ENCODE measurements around the gene ACSL5.
"Not testable (repeated sequence)": the region's sequence is repeated elsewhere in the genome, so short reads cannot be mapped to it uniquely, and the experiment has no call there.

Gene ACSL5

GRCh38 chr10:112349521-112350085 is 24.3 kb upstream of the ACSL5 start:
- DNase-seq (ENCODE audit: low read depth), result no peak

DNA sequence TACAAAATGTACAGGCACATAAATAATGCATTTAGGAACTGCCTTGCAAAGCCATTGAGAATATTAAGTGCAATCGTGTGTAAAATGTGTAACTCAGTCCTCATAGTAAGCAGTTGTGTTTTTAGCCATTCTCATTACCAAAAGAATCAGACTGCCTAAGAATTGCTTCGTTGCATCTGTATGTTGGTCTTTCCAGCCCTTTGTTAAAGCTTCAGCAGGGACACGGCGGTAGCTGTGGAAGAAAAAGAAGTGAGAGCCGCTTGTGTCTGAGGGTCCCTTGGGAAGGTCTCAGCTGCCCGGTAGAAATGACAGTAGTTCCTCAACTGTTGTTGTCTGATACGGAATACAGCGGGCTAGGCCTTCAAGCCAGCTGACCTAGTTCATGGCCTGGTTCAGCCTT is 22.8 kb upstream of the ACSL5 start:
- DNase-seq (ENCODE audit: low read depth), result no peak

- DNase-seq (ENCODE audit: low read depth), result no peak
Observed at GRCh38 chr10:112352044-112352443, 21.9 kb upstream of the ACSL5 start.

DNA sequence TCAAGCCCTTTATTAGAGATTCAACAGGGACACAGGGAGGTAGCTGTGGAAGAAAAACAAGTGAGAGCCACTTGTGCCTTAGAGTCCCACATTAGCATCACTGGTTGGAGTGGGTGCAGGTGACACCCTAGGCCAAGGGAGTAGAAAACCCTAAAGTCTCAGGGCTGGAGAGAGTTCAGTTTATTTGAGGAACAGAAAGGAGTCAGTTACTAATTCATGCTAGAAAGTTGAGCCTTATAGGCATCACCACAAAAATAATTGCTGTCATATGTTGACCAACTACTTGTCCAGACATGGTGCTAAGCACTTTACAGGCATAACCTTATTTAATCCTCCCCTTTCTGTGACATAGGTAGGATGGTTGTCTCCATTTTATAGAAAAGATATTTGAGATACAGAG is 20.9 kb upstream of the ACSL5 start:
- no peak for DNase-seq (ENCODE audit: low read depth)

GRCh38 chr10:112356686-112357085 is 17.2 kb upstream of the ACSL5 start:
- no peak for DNase-seq (ENCODE audit: low read depth)

DNA sequence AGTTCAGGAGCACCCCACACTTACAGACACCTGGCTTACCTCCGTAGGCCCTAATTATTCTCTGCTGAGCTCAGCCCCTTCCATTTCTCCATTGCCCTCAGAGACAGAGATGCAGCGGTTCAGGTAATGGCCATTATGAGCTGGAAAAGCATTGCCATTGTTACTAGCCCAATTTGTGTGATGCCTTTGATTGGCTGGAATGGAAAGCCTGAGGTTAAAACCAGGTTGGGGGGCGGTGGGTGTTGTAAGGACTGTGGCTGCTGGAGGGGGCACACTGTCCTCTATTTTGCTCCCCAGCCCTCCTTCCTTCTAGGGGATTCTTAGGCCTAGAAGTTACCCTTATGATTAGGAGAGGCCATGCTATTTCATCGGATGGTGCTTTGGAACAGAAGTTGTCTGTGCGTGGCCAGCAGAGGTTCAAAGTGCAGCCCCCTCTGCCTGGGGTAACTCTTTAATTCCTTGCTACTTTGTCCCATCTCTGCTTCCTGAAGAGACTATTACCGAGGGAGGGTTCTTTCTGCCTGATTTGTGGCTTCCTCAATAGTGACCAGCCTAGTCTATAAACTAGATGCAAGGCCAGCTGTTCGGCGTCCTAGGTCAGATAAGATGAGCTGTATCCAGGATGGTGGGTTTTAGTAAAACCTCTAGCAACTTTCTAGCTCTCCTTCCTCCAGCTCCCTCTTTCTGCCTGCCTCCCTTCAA is 14.2 kb upstream of the ACSL5 start:
- no peak for DNase-seq (ENCODE audit: low read depth)

- DNase-seq (ENCODE audit: low read depth), result no peak
Observed at GRCh38 chr10:112360308-112361270, 13.3 kb upstream of the ACSL5 start.

- no peak for DNase-seq (ENCODE audit: low read depth)
Observed at GRCh38 chr10:112361951-112362751, 11.8 kb upstream of the ACSL5 start.

DNA sequence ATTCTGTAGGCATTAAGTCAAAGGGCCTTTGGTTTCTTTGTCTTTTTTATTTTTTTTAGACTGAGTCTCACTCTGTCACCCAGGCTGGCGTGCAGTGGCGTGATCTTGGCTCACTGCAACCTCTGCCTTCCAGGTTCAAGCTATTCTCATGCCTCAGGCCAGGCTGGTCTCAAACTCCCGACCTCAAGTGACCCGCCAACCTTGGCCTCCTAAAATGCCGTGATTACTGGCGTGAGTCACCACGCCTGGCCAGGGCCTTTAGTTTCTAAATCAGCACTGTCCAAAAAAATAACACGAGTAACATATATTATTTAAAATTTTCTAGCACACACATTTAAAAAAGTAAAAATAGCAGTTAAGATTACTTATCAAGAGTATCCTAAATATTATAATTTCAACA is 11.1 kb upstream of the ACSL5 start:
- DNase-seq (ENCODE audit: low read depth), result no peak

DNA sequence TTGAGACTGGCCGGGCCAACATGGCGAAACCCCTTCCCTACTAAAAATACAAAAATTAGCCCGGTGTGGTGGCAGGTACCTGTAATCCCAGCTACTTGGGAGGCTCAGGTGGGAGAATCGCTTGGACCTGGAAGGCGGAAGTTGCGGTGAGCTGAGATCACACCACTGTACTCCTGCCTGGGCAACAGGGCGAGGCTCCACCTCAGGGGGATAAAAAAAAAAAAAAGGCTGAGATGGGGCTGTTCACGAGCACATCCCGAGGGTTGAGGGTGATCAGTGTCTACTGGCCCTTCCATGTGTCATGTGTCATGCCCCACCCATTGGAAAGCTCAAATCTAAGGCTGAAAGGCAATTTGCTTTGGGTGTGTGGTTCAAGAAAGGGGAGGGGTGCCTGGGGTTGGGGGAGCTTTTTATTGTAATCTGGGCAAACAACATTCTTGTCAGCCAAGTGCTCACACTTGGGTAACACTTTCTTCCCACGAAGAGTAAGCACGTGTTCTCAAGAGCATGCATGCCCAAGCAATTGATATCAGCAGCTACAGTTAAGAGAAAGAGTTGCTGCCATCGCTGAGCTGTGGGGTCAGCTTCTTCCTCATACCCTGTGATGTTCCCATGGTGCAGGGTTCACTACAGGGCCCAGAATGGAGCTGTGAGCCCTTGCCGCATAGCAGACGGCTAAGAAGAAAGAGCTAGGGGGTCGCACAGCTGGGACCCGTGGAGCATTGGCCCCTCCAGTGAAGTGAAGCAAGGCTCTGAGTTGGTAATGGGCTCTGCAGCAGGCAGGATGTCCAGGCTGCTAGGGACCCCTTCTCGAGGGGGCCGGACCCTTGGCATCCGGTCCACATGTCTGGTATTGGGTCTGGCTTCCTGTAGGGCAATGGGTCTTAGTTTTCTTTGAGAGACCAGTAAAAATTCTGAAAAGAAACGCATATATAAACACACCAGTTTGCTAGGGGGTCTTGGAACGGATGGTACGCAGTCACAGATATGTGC is 9.9 kb upstream of the ACSL5 start:
- DNase-seq (ENCODE audit: low read depth), result no peak

DNA sequence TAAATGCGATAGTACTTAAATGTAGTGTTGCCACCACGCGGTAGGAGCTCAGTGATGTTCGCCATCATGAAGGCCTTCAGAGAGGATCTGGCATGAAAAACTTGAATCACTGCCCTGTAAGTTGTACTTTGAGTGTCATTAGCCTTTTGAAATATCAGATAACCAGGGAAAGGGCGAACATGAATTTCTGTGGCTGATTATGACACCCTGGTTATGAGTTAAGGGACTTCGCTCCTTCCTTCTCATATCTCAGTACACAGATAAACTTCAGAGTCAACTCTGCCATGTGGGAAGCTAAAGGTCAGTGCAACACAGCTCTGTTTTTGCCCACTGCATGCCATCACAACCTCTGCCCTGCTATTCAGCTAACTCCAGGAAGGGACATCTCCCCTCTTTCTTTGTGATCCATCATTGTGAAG is 8.9 kb upstream of the ACSL5 start:
- DNase-seq (ENCODE audit: low read depth), result no peak

- DNase-seq (ENCODE audit: low read depth), result no peak
Observed at GRCh38 chr10:112365451-112365850, 8.5 kb upstream of the ACSL5 start.

GRCh38 chr10:112366992-112367391 is 6.9 kb upstream of the ACSL5 start:
- no peak for DNase-seq (ENCODE audit: low read depth)

- no peak for DNase-seq (ENCODE audit: low read depth)
Observed at GRCh38 chr10:112367516-112367915, 6.4 kb upstream of the ACSL5 start.

DNA sequence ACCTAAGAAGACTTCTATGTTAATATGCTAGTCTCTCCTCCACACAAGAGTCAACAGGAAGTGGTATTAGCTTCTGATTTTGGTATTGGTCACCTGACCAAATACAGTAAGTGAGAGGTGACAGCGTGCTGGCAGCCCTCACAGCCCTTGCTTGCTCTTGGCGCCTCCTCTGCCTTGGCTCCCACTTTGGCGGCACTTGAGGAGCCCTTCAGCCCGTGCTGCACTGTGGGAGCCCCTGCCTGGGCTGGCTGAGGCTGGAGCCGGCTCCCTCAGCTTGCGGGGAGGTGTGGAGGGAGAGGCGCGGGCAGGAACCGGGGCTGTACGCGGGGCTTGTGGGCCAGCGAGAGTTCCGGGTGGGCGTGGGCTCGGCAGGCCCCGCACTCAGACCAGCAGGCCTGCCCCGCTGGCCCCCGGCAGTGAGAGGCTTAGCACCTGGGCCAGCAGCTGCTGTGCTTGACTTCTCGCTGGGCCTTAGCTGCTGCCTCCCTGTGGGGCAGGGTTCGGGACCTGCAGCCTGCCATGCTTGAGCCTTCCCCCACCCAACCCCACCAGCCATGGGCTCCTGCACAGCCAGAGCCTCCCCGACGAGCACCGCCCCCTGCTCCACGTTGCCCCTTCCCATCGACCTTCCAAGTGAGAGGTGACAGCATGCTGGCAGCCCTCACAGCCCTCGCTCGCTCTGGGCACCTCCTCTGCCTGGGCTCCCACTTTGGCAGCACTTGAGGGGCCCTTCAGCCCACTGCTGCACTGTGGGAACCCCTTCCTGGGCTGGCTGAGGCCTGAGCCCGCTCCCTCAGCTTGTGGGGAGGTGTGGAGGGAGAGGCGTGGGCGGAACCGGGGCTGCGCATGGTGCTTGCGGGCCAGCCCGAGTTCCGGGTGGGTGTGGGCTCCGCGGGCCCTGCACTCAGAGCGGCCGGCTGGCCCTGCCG is 4.2 kb upstream of the ACSL5 start:
- no peak for DNase-seq (ENCODE audit: low read depth)

- no peak for DNase-seq (ENCODE audit: low read depth)
Observed at GRCh38 chr10:112370424-112370819, 3.5 kb upstream of the ACSL5 start.

- DNase-seq (ENCODE audit: low read depth), result not testable (repeated sequence)
Observed at GRCh38 chr10:112371326-112371725, 2.6 kb upstream of the ACSL5 start.

DNA sequence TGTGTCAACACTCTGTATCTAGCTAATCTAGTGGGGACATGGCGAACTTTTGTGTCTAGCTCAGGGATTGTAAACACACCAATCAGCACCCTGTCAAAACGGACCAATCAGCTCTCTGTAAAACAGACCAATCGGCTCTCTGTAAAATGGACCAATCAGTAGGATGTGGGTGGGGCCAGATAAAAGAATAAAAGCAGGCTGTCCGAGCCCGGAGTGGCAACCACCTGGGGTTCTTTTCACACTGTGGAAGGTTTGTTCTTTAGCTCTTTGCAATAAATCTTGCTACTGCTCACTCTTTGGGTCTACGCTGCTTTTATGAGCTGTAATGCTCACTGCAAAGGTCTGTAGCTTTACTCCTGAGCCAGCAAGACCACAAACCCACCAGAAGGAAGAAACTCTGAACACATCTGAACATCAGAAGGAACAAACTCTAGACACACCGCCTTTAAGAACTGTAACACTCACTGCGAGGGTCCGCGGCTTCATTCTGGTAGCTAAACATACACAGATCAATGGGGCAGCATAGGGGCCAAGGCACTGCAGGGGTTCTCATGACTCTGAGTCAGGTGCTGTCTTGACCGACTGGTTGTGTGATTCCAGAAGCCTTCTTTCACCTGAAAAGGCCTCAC is 1.6 kb upstream of the ACSL5 start:
- not testable (repeated sequence) for DNase-seq (ENCODE audit: low read depth)
